Epithelial cell of proximal tubule (primary cell): ENCODE results near the gene LYAR. TPM values are rescaled to one million over a fixed set of nuclear protein-coding genes. Genes with fewer than 3 reads are reported as not detected.

Experiments used
- DNase-seq: peaks from one replicate; pipeline ENCODE4 v3.0.0-alpha.2; 2011; ENCODE audit warnings: low read depth
- H3K4me3 ChIP-seq: 2 replicates; pipeline ENCODE4 v1.5.1; 2011; ENCODE audit warnings: low read depth, mild to moderate bottlenecking, low read length
- total RNA-seq: library from RNA; depleted of rRNA; stranded (reverse); fragments of >200 nt; gene quantifications from 2 replicates; pipeline ENCODE4 v1.2.3, GENCODE V29; 2015
- TF ChIP-seq, protein P1 (sequence below): conservative IDR thresholded peaks from 2 replicates; pipeline ENCODE4 v1.5.1; 2012; ENCODE audit warnings: low read depth, mild to moderate bottlenecking, low read length

The LYAR gene
- total RNA-seq, 1 donor from 2014 or later = 35.1 TPM

DNA sequence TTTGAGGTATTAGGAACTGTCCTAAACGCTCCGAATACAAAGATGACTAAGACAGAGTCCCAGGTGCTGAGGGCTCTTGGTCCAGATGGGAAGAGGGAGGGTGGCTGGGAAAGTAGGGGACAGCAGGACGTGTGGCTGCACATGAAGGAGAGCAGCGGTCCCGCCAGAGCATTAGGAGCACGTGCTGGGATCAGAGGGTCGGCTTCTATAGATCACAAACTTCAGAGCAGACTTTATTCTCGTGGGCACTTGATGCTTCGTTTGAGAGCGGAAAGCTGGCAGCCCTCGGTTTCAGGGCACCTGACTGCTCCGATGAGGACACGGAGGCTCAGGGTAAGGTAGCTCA is 26.2 kb upstream of the LYAR start:
- H3K4me3 ChIP-seq = no peak overlapping the region
- TF ChIP-seq, protein P1, sequence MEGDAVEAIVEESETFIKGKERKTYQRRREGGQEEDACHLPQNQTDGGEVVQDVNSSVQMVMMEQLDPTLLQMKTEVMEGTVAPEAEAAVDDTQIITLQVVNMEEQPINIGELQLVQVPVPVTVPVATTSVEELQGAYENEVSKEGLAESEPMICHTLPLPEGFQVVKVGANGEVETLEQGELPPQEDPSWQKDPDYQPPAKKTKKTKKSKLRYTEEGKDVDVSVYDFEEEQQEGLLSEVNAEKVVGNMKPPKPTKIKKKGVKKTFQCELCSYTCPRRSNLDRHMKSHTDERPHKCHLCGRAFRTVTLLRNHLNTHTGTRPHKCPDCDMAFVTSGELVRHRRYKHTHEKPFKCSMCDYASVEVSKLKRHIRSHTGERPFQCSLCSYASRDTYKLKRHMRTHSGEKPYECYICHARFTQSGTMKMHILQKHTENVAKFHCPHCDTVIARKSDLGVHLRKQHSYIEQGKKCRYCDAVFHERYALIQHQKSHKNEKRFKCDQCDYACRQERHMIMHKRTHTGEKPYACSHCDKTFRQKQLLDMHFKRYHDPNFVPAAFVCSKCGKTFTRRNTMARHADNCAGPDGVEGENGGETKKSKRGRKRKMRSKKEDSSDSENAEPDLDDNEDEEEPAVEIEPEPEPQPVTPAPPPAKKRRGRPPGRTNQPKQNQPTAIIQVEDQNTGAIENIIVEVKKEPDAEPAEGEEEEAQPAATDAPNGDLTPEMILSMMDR = no peak
- DNase-seq = no peak

DNA sequence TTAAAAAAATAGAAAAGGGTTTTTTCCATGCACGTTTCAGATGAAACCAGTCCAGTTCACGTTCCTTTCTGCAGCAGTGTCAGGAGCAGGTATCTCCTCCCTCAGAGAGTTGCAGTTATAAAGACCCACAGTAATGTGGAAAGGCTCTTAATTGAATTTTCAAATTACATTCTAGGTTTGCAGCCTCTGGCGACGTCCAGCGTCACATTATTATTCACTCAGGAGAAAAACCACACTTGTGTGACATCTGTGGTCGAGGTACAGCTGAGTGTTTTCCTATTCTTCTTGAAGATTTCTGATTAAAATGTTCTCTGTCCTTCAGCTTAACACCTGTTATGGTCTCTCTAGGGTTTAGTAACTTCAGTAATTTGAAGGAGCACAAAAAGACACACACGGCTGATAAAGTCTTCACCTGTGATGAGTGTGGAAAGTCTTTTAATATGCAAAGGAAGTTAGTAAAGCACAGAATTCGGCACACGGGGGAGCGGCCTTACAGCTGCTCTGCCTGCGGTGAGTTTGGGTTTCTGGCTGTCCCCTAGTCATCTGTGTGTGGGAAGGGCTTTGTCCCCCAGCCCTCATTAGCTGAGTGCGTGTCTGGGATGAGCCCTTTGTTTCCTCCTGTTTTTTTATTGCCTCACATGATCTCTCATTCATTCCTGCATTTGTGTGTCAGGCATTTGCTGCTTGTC is 25.7 kb upstream of the LYAR start:
- no peak for DNase-seq
- TF ChIP-seq, protein P1 = no peak
- H3K4me3 ChIP-seq = no peak overlapping the region

DNA sequence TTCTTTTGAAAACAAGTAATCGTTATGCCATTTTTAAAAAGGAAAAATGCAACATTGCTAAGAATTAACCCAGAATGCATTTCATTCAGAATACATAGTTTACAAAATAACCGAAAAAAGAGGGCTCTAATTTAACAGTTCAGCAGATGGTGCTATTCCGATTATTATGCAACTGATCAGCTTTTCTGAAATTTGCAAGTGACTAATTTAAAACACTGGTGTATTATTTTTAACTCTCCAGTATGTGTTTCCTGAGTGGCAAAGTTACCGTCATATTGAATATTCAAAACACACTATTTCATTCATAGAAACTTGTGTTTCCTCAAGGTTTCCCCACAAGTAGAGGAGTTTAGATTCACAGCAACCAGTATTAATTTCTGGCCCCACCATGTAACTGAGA is 21.2 kb upstream of the LYAR start:
- no peak overlapping the region for H3K4me3 ChIP-seq
- DNase-seq = no peak
- TF ChIP-seq, protein P1 = no peak

DNA sequence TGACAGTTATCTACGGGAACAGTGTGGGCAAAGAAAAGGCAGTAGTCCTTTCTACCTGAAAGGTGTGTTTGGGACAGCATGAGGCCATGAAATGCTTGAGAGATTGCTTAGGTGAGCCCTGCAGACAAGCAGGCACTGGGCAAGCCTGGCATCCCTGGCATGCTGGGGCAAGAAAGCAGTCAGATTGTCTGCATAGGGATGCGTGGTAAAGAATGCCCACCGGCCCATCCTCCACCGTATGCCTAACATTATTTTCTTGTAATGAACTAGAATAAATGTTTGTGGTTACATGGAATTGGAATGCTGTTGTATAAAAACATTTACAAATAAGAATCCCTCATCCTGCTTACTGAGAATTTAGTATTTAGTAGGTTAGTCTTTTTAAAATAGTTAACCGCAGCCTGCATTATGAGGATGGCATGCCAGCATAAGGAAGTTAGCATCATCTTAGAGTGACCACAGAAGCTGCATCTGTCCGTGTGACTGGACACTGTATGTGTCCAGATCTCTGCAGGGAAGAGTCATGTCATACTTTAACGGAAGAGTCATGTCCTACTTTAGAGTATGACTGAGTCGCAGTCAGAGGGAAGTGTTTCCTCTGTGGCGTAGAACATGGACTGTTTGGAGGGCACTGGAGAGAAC is 19.0 kb upstream of the LYAR start:
- H3K4me3 ChIP-seq = no peak overlapping the region
- TF ChIP-seq, protein P1 = no peak

DNA sequence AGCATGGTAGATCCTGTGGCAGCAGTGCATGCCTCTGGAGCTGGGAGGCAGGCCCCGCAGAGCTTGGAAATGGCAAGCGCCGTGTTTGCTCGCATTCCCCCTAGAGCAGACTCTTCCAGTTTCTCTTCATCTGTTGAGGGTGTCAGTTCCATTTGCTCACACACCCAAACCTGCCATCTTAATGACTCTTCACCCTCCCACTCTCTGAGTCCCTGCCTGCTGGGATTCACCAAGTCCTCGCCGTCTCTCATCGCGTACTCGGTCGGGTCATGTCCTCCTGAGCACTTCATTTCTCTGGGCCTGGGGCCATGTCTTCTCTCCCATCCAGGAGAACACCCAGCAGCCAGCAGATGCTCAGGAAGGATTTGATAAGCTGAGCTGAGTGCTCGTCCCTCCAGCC is 17.0 kb upstream of the LYAR start:
- TF ChIP-seq, protein P1 = no peak
- H3K4me3 ChIP-seq = no peak overlapping the region
- DNase-seq = no peak

More for the DNA sequence above, 19.0 kb upstream of the LYAR start:
- no peak for DNase-seq

DNA sequence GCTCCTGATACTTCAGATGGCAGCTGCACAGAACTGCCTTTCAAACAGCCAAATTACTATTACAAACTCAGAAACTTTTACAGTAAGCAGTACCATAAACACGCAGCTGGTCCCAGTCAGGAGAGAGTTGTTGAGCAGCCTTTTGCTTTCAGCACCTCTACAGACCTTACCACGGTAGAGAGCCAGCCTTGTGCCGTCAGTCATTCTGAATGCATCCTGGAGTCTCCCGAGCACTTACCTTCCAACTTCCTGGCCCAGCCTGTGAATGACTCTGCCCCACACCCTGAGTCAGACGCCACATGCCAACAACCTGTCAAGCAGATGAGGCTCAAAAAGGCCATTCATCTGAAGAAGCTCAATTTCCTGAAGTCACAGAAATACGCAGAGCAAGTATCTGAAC is 12.5 kb upstream of the LYAR start:
- no peak for DNase-seq
- no peak overlapping the region for H3K4me3 ChIP-seq
- TF ChIP-seq, protein P1 = no peak

DNA sequence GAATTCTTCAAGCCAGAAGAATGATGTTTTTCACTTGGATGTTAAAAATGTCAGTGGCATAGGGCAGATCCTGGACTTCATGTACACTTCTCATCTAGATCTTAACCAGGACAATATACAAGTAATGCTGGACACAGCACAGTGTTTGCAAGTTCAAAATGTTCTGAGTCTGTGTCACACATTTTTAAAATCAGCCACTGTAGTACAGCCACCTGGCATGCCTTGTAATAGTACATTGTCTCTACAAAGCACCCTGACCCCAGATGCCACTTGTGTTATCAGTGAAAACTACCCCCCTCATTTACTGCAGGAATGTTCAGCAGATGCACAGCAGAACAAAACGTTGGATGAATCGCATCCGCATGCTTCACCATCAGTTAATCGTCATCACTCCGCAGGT is 12.0 kb upstream of the LYAR start:
- TF ChIP-seq, protein P1 = no peak
- DNase-seq = no peak
- no peak overlapping the region for H3K4me3 ChIP-seq
